ENCODE results near the gene RNASE4. TPM values are rescaled to one million over a fixed set of nuclear protein-coding genes. Genes with fewer than 3 reads are reported as not detected.

The RNASE4 gene
- total RNA-seq, 3 donors from 2014 or later (not counting 1 experiment from before 2014, with no cell fraction given) = 0.60 to 0.68 TPM; not detected in 1

GRCh38 chr14:20644520-20644919 lies 39.8 kb upstream of the RNASE4 start:
- no peaks in the 10 kb centered on the region for H3K4me1 Mint-ChIP-seq
- ATAC-seq = no peak
- Histone ChIP-seq H3K27me3 (ENCODE audit: control insufficient read depth, insufficient read depth, low read length) (peaks cover 4% of the 10 kb centered on the region), H3K4me1 (ENCODE audit: control insufficient read depth, insufficient read depth, low read length) (no peaks in the 10 kb centered on the region), H3K27ac (ENCODE audit: low read length) (no peak overlapping the region), H3K4me3 (ENCODE audit: low read length) (no peak overlapping the region), H3K9me3 (ENCODE audit: control insufficient read depth, insufficient read depth, low read length) (no peaks in the 10 kb centered on the region), H3K36me3 (ENCODE audit: control insufficient read depth, insufficient read depth, low read length) (no peaks in the 10 kb centered on the region)
- intact Hi-C loops (cut with micrococcal nuclease) = no loop called here
- DNase-seq = no peak
- peaks cover 32 to 56% of the 10 kb centered on the region in 2 donors for H3K27me3 Mint-ChIP-seq (ENCODE audit: low read depth in 2 of 2)
- no peak overlapping the region for H3K4me3 Mint-ChIP-seq
- WGBS (ENCODE audit: insufficient coverage) = 100% methylated on average over 2 of the region's 2 CpGs
- no peak overlapping the region for H3K27ac Mint-ChIP-seq
- no peak for TF ChIP-seq CTCF (IDR thresholded peaks at IDR 0.05)
- no peaks in the 10 kb centered on the region for H3K36me3 Mint-ChIP-seq
- H3K9me3 Mint-ChIP-seq = no peaks in the 10 kb centered on the region

- H3K9me3 Mint-ChIP-seq = no peaks in the 10 kb centered on the region
- Histone ChIP-seq H3K27me3 (ENCODE audit: control insufficient read depth, insufficient read depth, low read length) (peaks cover 4% of the 10 kb centered on the region), H3K4me3 (ENCODE audit: low read length) (no peak overlapping the region), H3K27ac (ENCODE audit: low read length) (no peak overlapping the region), H3K4me1 (ENCODE audit: control insufficient read depth, insufficient read depth, low read length) (no peaks in the 10 kb centered on the region), H3K36me3 (ENCODE audit: control insufficient read depth, insufficient read depth, low read length) (no peaks in the 10 kb centered on the region), H3K9me3 (ENCODE audit: control insufficient read depth, insufficient read depth, low read length) (no peaks in the 10 kb centered on the region)
- no peak for TF ChIP-seq CTCF (IDR thresholded peaks at IDR 0.05)
- no peak overlapping the region for H3K27ac Mint-ChIP-seq
- no peak overlapping the region for H3K4me3 Mint-ChIP-seq
- no peaks in the 10 kb centered on the region for H3K36me3 Mint-ChIP-seq
- DNase-seq (no peak), ATAC-seq (no peak)
- 100% methylated on average over 1 of the region's 1 CpG for WGBS (ENCODE audit: insufficient coverage)
- H3K27me3 Mint-ChIP-seq (ENCODE audit: low read depth in 2 of 2) = peaks cover 32 to 57% of the 10 kb centered on the region in 2 donors
- intact Hi-C loops (cut with micrococcal nuclease) = no loop called here
- no peaks in the 10 kb centered on the region for H3K4me1 Mint-ChIP-seq
Observed at GRCh38 chr14:20645481-20645880, 38.9 kb upstream of the RNASE4 start.

- no peak overlapping the region for H3K4me3 ChIP-seq (ENCODE audit: low read length)
- peaks cover 8 to 28% of the 10 kb centered on the region in 2 donors for H3K4me1 Mint-ChIP-seq
- DNase-seq = peak; percentile 27 to 59
- no peak for TF ChIP-seq CTCF (IDR thresholded peaks at IDR 0.05)
- peaks cover 58 to 69% of the 10 kb centered on the region in 2 donors for H3K27me3 Mint-ChIP-seq (ENCODE audit: low read depth in 2 of 2)
- intact Hi-C loops (cut with micrococcal nuclease) = no loop called here
- H3K9me3 Mint-ChIP-seq = no peaks in the 10 kb centered on the region
- no peaks in the 10 kb centered on the region for H3K36me3 ChIP-seq (ENCODE audit: control insufficient read depth, insufficient read depth, low read length)
- H3K4me3 Mint-ChIP-seq = no peak overlapping the region
- no peaks in the 10 kb centered on the region for H3K36me3 Mint-ChIP-seq
- peaks cover 17% of the 10 kb centered on the region for H3K4me1 ChIP-seq (ENCODE audit: control insufficient read depth, insufficient read depth, low read length)
- no peak overlapping the region for H3K27ac Mint-ChIP-seq
- H3K9me3 ChIP-seq (ENCODE audit: control insufficient read depth, insufficient read depth, low read length) = no peaks in the 10 kb centered on the region
- WGBS (ENCODE audit: insufficient coverage) = 6% methylated on average over 33 of the region's 39 CpGs
- H3K27ac ChIP-seq (ENCODE audit: low read length) = no peak overlapping the region
- H3K27me3 ChIP-seq (ENCODE audit: control insufficient read depth, insufficient read depth, low read length) = peaks cover 35% of the 10 kb centered on the region
- peak; percentile 44 to 67 (median 63) for ATAC-seq
Observed at GRCh38 chr14:20652996-20653975, 31.1 kb upstream of the RNASE4 start.
